Activated gamma-delta T cell treated with anti-CD3 and anti-CD28 coated beads, Interleukin-2, amount 50 U/mL, for 16 hours (primary cell): ENCODE data around the gene RNF152.
"Not testable (repeated sequence)": the region's sequence is repeated elsewhere in the genome, so short reads cannot be mapped to it uniquely, and the experiment has no call there.

Experiments used
- DNase-seq: peaks from one replicate; pipeline ENCODE4 v3.0.0-alpha.2; 2020; ENCODE audit warnings: low read depth

RNF152 gene

DNA sequence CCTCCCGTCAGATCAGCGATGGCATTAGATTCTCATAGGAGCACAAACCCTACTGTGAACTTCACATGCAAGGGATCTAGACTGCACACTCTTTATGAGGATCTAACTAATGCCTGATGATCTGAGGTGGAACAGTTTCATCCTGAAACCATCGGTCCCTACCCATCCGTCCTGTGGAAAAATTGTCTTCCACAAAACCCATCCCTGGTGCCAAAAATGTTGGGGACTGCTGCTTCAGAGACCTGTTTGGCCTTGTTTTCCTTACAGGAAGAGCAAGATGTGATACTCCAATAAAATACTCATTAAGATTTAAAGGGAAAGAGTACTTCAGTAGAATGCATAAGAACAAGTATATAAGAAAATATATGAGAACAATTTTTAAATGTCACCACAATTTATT is 71.1 kb downstream of the RNF152 start:
- no peak for DNase-seq

DNA sequence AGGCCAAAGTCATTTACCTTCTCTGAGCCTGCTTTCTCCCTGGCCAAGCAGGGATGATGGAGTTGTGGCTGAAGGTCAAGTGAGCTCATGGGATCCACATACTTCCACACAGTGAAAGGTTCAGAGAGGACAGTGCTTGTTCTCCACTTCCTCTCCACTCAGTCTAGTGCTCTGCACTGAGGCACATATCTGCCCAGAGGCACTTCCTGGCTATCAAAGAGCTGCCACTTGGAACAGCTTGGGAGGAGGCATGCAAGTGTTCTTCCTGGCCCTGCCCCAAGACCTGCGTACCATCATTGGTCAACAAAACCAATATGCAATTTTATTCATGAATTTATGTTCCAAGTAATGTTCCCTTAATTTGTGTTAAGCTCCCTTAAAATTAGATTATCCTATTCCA is 71.9 kb downstream of the RNF152 start:
- no peak for DNase-seq

DNA sequence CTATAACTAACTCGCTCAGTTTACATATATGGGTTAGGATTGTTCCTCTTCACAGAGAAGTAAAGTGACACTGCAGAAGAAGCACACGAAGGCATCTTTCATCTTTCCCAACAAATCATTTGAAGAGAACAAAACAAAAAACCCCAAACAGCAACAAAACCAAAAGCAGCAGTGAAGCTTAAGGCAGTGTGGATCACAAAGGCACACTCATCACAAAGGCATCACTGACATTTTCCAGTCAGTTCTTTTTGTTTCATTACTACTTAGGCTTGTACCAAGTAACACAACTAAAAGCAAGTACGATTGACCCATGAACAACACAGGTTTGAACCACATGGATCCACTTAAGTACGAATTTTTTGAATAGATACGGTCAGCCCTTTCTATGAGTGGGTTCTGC is 75.7 kb downstream of the RNF152 start:
- no peak for DNase-seq

DNA sequence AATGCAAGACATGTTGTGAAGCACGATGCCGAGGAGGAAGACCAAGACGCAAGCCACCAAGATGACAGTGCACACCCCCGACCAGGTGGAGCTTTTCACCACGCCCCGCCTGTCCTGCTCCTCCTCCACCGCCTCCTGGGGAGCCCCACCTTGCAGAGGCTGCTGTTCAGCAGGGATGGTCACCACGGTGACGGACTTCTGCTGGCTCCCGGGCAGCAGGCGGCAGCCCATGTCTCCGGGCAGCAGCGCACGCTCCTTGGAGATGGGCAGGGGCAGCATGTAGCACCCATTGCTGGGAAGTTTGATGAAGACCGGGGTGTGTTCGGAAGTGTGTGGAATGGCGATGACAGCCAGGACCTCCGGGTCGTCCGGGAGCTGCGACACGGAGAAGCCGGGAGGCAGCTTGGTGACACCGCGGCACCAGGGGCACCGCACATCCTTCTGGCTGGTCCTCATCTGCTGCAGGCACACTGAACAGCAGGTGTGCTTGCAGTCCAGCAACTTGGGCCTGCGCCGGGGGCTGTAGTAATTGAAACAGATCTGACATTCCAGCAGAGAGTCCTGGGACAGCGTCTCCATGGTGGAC is 76.8 kb downstream of the RNF152 start:
- DNase-seq, result no peak

DNA sequence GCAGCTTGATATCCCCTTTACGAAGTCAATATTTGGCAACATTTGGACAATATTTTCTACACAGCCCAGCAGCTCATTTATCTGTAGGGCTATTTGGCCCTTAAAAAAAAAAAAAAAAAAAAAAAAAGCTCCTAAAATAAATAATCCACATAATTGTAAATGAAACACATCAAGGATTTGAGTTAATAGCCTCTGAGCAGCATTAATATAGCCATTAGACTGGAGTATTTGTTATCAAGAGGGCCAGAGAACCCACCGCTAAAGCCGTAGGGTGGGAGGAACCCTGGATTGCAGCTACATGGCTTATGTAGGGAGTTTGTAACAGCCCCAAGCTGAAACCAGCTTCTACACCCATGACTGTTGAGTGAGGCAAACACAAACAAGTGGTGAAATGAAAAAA is 84.5 kb downstream of the RNF152 start:
- DNase-seq, result no peak

DNA sequence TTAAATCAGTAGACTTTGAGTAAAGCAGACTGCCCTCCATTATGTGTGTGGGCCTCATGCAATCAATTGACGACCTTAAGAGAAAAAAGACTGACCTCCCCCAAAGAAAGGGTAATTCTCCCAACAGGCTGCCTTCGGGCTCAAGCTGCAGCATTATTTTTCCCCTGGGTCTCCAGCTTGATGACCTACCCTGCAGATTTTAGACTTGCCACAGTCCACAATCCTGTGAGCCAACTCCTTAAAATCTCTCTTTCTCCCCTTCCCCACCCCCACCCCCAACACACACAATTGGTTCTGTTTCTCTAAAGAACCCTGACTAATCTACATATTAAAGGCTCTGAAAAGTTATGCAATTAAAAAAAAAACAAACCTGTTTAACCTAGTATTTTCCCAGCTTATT is 89.4 kb downstream of the RNF152 start:
- DNase-seq, result no peak

DNA sequence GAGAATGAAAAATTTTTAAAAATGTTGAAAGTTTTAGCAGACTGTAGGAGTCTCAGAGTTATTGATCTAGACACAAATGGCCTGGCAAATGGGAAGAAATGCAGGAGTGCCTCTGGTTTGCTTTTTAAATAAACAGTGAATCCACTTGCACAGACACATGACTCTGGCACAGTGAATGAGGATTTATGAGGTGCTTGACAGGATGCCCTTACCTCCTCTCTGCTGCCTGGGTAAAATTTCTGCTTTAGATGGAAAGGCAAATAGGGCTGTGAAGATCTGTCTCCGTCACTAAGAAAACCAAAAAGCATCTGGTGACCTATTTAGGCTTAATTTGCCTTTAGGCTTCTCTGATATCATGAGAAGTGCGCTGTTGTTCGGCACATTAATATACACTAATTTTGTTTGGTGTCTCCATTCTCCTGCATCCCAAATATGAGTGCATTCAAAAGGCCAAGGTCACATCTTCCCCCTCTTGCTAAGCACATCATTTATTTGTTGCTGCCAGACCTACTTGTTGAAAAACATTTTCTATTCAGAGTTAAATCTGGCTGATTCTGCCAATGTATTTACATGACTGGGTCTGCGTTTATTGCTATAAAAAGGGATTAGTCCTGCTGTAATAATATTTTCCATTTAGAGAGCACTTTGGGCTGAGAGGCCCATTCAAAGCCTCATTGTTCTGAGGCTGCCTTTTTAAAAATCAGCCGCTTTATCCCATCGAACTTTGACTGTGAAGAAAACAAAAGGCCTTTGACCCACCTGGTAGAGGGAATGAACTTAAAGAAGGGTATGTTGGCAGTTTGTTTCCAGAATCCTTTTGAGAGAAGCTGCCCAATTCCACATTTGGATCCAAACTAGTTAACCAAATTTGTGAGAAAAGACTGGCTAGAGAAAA is 94.9 kb downstream of the RNF152 start:
- no peak for DNase-seq

DNA sequence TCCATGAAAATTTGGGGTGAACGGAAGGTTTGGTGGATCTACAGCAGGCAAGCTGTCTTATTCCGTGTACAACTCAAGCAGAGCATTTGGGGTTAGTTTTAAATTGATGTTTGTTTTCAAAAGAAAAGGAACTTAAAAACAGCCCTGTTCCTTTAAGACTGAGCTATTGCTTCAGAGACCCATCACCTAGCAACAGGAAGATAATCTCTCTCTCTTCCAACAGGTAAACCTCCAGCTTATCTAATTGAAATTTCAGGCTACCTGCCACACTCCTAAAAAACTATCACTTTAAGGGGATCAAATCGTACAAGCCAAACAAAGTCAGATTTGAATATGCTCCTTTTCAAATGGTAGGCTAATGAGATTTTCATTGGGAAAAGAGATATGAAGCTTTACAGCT is 101.8 kb downstream of the RNF152 start:
- no peak for DNase-seq

DNA sequence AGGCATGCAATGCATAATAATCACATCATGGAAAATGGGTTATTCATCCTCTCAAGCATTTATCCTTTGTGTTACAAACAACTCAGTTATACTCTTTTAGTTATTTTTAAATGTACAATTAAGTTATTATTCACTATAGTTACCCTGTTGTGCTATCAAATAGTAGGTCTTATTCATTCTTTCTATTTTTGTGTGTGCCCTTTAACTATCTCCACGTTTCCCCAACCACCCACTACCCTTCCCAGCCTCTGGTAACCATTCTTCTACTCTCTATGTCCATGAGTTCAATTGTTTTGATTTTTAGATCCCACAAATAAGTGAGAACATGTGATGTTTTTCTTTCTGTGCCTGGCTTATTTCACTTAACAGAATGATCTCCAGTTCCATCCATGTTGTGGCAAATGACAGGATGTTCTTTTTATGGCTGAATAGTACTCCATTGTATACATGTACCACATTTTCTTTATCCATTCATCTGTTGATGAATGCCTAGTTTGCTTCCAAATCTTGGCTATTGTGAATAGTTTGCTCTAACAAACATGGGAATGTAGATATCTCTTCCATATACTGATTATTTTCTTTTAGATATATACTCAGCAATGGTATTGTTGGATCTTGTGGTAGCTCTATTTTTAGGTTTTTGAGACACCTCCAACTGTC is 105.7 kb downstream of the RNF152 start:
- DNase-seq, result not testable (repeated sequence)

DNA sequence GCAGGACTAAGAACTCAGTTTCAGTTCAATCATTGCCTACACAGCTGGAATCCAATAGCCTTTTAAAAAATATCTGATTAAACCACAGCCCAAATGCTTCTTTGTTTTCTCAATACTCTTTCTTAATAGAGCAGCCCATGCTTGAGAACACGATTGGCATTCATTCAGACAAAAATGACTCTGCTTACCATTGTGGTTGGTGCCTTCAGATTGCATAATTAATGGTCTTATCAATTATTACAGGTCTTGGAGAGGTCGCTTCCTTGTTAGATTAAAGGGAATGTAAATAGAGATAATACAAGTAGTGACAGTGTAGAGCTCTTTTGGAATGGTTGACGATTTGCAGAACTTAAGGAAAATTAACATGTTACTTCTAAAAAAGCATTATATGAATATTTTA is 107.2 kb downstream of the RNF152 start:
- DNase-seq, result no peak

DNA sequence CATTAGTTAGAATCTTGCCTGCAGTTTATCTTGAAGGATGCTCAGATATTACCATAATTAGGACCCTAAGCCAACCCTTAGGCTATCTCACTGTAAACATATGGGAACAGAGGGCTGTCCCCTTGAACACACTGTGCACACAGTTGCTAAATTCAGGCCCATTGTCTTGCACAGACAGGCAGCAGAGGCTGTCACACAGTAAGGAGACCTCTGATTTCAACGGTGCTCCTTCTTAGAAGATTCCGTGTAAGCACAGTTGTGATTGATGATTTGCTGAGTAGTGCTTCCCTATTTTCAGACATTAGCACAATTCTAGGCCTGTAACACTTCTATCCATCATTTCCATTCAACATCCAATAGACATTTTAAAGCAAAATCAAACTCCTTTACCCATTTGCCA is 108.0 kb downstream of the RNF152 start:
- no peak for DNase-seq

DNA sequence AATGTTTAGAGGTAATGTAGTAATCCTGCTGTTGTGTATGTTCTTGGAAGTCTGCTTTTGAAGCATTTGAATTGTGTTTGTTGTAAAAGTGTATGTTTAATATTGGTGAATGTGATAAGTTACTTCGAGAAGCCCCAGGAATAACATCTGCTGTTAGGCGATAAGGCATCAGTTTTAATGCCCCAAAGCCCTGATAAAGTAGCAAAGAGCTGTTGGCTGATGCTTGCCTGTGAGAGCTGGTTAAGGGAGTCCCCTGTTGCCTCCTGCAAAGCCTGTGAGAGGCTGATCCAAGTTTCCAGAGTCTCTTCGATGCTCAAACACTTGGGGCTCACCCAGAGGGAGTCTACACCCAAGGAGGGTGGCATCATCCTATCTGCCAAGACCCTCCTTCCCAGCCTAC is 110.3 kb downstream of the RNF152 start:
- DNase-seq, result no peak

DNA sequence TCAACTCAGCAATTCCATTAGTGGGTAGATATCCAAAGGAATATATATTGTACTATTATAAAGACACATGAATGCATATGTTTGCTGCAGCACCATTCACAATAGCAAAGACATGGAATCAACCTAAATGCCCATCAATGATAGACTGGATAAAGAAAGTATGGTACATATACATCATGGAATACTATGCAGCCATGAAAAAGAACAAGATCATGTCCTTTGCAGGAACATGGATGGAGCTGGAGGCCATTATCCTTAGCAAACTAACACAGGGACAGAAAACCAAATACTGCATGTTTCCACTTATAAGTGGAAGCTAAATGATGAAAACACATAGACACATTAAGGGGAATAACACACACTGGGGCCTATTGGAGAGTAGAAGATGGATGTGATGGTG is 116.6 kb downstream of the RNF152 start:
- DNase-seq, result not testable (repeated sequence)

DNA sequence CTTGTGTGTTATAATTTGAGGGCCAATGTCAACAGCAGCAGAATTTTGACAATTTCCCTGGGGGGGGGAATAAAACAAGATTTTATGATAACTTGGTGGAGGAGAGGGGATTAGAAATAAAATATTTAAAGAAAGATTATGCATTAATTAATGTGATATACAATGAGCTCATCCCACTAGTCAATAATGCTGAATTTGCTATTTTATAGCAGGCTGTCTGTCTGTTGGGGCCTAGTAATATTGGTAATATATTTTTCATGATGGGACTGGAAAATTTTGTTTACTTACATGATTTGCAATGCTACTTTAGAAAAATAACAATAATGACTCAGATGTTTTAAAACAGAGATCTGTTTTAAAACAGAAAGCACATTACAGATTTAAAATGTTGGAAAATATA is 118.0 kb downstream of the RNF152 start:
- DNase-seq, result no peak

DNA sequence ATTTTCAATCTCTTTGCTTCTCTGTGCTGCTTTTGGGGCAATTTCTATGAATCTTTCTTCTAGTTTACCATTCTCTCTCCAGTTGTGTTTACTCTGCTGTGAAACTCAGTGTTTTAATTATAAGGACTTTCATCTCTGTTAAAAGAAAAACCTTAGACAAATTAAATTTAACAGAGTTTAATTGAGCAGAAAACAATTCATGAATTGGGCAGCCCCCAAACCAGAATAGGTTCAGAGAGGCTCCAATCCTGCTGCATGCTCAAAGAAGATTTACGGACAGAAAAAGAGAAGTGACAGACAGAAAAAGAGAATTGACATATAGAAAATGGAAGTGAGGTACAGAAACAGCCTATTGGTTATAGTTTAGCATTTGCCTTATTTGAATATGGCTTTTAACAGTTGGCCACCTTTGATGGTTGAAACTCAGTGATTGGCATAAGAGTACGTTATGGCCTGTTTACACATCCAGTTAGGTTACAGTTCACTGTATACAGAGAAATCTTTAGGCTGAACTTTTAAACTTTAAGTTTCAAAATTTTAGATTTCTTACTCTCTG is 120.4 kb downstream of the RNF152 start:
- DNase-seq, result no peak

DNA sequence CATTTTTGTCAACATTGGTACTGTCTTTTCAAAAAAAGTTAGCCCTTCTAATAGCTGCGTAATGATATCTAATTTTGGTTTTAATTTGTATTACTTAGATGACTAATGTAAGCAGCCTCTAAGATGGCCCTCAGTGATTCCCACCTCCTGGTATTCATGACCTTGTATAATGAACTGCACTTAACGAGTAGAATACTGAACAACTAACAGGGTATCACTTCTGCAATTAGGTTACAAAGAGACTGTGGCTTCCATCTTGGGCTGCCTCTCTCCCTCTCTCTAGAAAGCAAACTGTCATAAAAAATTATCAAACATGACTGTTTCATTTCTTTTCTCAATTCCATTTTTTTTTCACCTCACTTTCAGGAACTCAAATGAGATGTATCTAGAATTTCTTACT is 120.9 kb downstream of the RNF152 start:
- DNase-seq, result no peak

DNA sequence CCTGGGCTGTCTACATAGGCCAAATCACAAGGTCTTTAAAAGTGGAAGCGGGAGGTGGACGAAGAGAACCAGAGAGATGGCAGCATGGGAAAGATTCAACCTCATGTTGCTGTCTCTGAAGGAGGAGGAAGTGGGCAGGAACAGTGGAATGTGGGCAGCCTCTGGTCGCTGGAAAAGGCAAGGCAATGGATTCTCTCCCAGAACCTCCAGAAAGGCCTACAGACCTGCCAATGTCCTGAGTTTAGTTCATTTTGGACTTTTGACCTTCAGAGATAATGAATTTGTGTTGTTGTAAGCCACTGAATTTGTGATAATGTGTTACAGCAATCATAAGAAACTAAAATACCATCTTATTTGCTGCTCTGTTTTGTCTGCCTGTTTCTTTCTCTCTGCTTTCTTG is 122.5 kb downstream of the RNF152 start:
- DNase-seq, result no peak

DNA sequence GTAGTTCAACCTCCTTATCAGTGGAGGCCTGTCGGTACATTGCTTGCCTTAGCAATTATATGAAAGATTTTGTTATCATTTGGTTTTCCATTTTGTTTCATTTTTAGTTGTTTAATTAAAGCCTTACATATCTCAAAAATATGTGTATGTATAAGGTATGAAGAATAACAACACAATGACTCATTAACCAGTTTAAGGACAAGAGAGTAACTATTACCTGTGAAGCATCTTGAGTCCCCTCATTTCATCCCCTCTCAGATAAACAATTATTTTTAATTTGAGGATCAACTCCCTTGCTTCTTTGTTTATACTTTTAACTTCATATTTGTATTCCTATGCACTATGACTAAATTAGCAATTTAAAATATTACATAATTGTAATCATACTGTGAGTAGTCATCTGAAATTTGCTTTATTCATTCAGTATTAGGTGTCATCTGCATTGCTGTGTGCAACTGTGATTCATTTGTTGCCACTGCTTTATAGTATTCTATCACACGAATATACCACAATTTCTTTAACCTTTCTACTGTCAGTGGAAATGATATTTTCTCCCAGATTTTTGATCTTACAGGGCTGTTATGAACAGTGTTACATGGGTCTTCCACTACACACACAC is 126.4 kb downstream of the RNF152 start:
- no peak for DNase-seq

DNA sequence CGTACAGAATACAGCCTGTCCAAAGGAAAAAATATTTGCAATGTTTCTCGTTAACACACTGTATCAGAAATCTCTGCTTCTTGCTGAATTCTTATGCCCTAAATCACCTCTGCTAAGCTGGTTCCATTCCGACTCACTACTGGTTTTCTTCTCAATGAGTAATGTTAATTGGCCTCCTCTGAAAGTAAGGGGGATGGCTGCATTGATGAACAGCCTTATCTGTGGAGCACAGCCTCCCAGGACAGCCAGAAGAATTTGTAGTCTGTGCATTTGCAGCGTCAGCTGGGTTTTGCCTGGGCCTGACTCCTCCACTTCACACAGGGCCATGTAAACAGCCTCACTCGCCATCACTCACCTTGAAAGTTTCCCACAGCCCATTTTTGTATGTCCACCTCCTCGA is 127.7 kb downstream of the RNF152 start:
- DNase-seq, result no peak

DNA sequence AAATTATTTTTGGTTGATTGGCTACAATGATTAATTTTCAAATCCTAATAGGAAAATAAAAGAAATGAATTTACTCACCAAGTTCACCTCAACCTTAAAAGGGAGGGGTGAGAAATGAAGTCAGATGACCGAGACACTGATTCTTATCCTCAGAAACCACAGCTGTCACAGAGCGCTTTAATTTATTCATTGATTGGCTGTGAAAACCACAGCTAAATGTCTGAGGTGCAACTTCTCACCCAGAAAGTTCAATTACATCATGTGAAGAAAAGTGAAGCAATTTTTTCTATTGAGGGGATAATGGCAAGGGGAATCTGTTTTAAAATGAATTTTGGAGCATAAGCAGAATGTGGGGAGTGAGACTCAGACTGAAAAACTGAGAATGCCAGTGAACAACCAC is 128.4 kb downstream of the RNF152 start:
- DNase-seq, result no peak

DNA sequence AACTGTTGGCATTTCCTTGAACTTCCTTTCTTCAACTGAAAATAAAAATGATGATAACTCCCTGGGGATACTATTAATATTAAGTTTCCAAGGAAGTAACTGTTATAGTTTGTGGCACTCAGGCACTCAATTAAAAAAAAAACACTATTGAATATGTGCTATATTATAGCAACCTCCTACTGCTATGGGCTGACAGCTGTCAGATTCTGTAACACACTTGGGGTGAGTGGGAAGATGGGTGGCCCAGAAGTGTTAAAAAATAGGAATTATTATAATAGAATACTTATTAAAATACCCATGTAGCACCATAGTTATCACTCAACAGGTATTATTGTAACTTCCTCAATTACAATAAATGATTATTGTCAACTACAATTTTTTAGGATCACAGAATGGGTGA is 130.9 kb downstream of the RNF152 start:
- no peak for DNase-seq
